ENCODE results near the gene MUS81.
"Not testable (repeated sequence)": the region's sequence is repeated elsewhere in the genome, so short reads cannot be mapped to it uniquely, and the experiment has no call there.

MUS81 gene

GRCh38 chr11:65847746-65848145, 12.5 kb upstream of the MUS81 start:
- DNase-seq (ENCODE audit: low read depth) = no peak

- DNase-seq (ENCODE audit: low read depth) = not testable (repeated sequence)
These were observed 11.5 kb upstream of the MUS81 start for GRCh38 chr11:65848693-65849092.

GRCh38 chr11:65849366-65849765, 10.9 kb upstream of the MUS81 start:
- DNase-seq (ENCODE audit: low read depth) = no peak

- no peak for DNase-seq (ENCODE audit: low read depth)
These were observed 10.4 kb upstream of the MUS81 start for GRCh38 chr11:65849771-65850216.

- no peak for DNase-seq (ENCODE audit: low read depth)
These were observed 9.8 kb upstream of the MUS81 start for GRCh38 chr11:65850217-65851082.

- DNase-seq (ENCODE audit: low read depth) = no peak
These were observed 9.1 kb upstream of the MUS81 start for GRCh38 chr11:65851083-65851579.

- DNase-seq (ENCODE audit: low read depth) = no peak
These were observed 8.3 kb upstream of the MUS81 start for GRCh38 chr11:65851811-65852507.

- no peak for DNase-seq (ENCODE audit: low read depth)
These were observed 7.6 kb upstream of the MUS81 start for GRCh38 chr11:65852508-65853245.

- DNase-seq (ENCODE audit: low read depth) = no peak
These were observed 6.8 kb upstream of the MUS81 start for GRCh38 chr11:65853246-65853979.

- DNase-seq (ENCODE audit: low read depth) = no peak
These were observed 6.1 kb upstream of the MUS81 start for GRCh38 chr11:65854161-65854592.

- no peak for DNase-seq (ENCODE audit: low read depth)
These were observed 5.1 kb upstream of the MUS81 start for GRCh38 chr11:65854852-65855837.

- DNase-seq (ENCODE audit: low read depth) = no peak
These were observed 4.3 kb upstream of the MUS81 start for GRCh38 chr11:65855927-65856363.

GRCh38 chr11:65856689-65857499, 3.3 kb upstream of the MUS81 start:
- DNase-seq (ENCODE audit: low read depth) = peak; percentile 76

GRCh38 chr11:65857500-65857852, 2.8 kb upstream of the MUS81 start:
- peak; percentile 48 for DNase-seq (ENCODE audit: low read depth)

- peak; percentile 96 for DNase-seq (ENCODE audit: low read depth)
These were observed 2.2 kb upstream of the MUS81 start, which contains the start of gene CFL1 for GRCh38 chr11:65857853-65858680. CFL1 (minus strand) TSS chr11:65858180; CDS start chr11:65858099, 81 bp downstream.

- no peak for DNase-seq (ENCODE audit: low read depth)
These were observed 1.5 kb upstream of the MUS81 start for GRCh38 chr11:65858681-65859087.

- DNase-seq (ENCODE audit: low read depth) = peak; percentile 96
These were observed 980 bp upstream of the MUS81 start for GRCh38 chr11:65859095-65859811.

GRCh38 chr11:65859812-65860277, 388 bp upstream of the MUS81 start:
- DNase-seq (ENCODE audit: low read depth) = no peak
